ENCODE results near the gene DOCK2. TPM values are rescaled to one million over a fixed set of nuclear protein-coding genes. Genes with fewer than 3 reads are reported as not detected.
"Not testable (repeated sequence)": the region's sequence is repeated elsewhere in the genome, so short reads cannot be mapped to it uniquely, and the experiment has no call there.

The DOCK2 gene
- total RNA-seq (100 to 1,000 TPM; 171 to 182 TPM), polyA plus RNA-seq (10 to 100 TPM; 59.5 to 84.6 (median 71.0) TPM), total RNA-seq (322 to 546 (median 384) reads per million in 6 experiments)

- DNase-seq (peak; percentile 30 to 82 (median 60)), ATAC-seq (peak; percentile 79 to 84)
- peaks cover 10 to 32% (median 22%) of the 10 kb centered on the region in 3 donors for H3K36me3 Mint-ChIP-seq
- peaks cover 31 to 53% (median 51%) of the 10 kb centered on the region in 4 donors for H3K4me1 Mint-ChIP-seq
- peaks cover 0 to 14% (median 4%) of the 10 kb centered on the region in 9 donors for H3K9me3 Mint-ChIP-seq
- peak within 1 kb of the TSS; percentile 92 to 97 (median 95) for H3K27ac Mint-ChIP-seq
- H3K27me3 Mint-ChIP-seq, result peaks cover 0 to 1% (median 0%) of the 10 kb centered on the region in 5 donors
- POLR2A ChIA-PET, result interaction anchor here (0.6 to 2.7 kb wide), 5 partner anchors 12 to 145 kb away, joined by 3 to 16 read pairs (median 5); partner anchors contain the start of gene SPDL1
- H3K4me3 Mint-ChIP-seq, result peak within 1 kb of the TSS; percentile 92 to 97 (median 94)
Observed at GRCh38 chr5:169637085-169637548, at the start of gene DOCK2. Gene DOCK2 (plus strand): TSS chr5:169637275. CDS start chr5:169637327, 52 bp downstream.

DNA sequence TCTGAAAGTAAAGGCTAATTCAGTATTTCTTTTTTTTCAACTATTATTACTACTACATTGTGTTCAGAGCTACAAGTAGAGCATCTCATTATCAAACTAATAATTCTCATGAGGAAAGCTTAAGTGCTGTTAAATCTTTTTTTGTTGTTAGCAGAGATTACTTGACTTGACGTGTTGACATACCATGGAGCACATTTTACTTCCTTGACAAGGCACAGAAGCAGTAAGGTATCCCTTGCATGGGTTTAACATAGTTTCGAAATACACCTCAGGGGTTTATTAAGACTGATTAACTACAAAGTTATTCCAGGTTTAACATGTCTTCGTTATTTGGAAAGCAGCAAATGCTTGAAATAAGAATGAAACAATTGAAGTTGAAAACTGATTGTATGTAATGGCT is 46.5 kb upstream of the DOCK2 start:
- DNase-seq, result no peak
- Mint-ChIP-seq H3K36me3 (peaks cover 25 to 68% (median 52%) of the 10 kb centered on the region in 3 donors), H3K9me3 (no peaks in the 10 kb centered on the region), H3K4me1 (peaks cover 2 to 12% (median 6%) of the 10 kb centered on the region in 4 donors), H3K27ac (no peak overlapping the region), H3K4me3 (no peak overlapping the region), H3K27me3 (no peaks in the 10 kb centered on the region)
- POLR2A ChIA-PET, result no interaction called here
- ATAC-seq, result no peak

- POLR2A ChIA-PET, result no interaction called here
- Mint-ChIP-seq H3K27me3 (no peaks in the 10 kb centered on the region), H3K4me1 (peaks cover 0 to 2% (median 0%) of the 10 kb centered on the region in 4 donors), H3K36me3 (peaks cover 25 to 78% (median 58%) of the 10 kb centered on the region in 3 donors), H3K9me3 (no peaks in the 10 kb centered on the region), H3K4me3 (no peak overlapping the region), H3K27ac (no peak overlapping the region)
- ATAC-seq (no peak), DNase-seq (no peak)
Observed at GRCh38 chr5:169591636-169592035, 45.4 kb upstream of the DOCK2 start.

- Mint-ChIP-seq H3K27me3 (no peaks in the 10 kb centered on the region), H3K36me3 (peaks cover 25 to 91% (median 63%) of the 10 kb centered on the region in 3 donors), H3K4me3 (no peak overlapping the region), H3K9me3 (no peaks in the 10 kb centered on the region), H3K27ac (no peak overlapping the region), H3K4me1 (no peaks in the 10 kb centered on the region)
- POLR2A ChIA-PET, result interaction anchor here (1.0 kb wide), 1 partner anchor 9 kb away, joined by 7 read pairs; the partner anchor contains the start of gene SPDL1
- ATAC-seq (no peak), DNase-seq (no peak)
Observed at GRCh38 chr5:169592937-169593650, 44.0 kb upstream of the DOCK2 start.

DNA sequence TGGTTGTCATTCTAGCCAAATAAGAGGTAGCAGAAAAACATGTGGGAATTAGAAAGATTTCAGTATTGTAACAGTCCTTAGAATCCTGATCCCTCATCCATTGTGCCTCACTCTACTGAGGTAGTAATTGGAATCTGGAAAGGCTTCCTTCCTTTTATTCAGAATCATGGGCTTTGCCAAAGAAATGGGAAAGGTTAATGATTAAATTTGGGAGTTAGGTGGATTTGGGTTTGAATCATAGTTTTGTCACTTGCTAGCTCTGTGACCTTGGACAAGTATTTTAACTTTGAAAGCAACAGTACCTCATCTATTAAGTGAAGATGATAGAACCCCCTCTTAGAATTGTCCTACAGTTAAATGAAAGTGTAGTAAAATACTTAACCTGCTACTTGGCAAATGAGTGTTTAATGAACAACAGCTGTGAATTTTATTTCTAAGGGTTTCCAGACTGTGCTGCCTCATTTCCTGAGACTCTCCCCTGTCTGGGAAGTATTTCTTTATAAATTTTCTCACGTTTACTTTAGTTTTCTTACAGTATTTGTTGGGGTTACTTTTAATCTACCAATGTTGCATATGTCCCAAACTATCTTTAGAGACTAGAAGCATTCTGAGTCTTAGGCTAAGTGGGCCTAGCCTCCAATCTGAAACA is 41.8 kb upstream of the DOCK2 start:
- Mint-ChIP-seq H3K27me3 (no peaks in the 10 kb centered on the region), H3K4me3 (no peak overlapping the region), H3K27ac (no peak overlapping the region), H3K4me1 (no peaks in the 10 kb centered on the region), H3K36me3 (peaks cover 19 to 86% (median 51%) of the 10 kb centered on the region in 3 donors), H3K9me3 (no peaks in the 10 kb centered on the region)
- DNase-seq, result no peak
- ATAC-seq, result no peak
- POLR2A ChIA-PET, result interaction anchor here (0.6 kb wide), 1 partner anchor 12 kb away, joined by 3 read pairs; the partner anchor contains the start of gene SPDL1

- Mint-ChIP-seq H3K4me1 (no peaks in the 10 kb centered on the region), H3K4me3 (no peak overlapping the region), H3K9me3 (no peaks in the 10 kb centered on the region), H3K27ac (no peak overlapping the region), H3K27me3 (no peaks in the 10 kb centered on the region), H3K36me3 (peaks cover 5 to 87% (median 41%) of the 10 kb centered on the region in 3 donors)
- ATAC-seq (no peak), DNase-seq (no peak)
- POLR2A ChIA-PET, result no interaction called here
Observed at GRCh38 chr5:169599451-169599850, 37.6 kb upstream of the DOCK2 start.

- POLR2A ChIA-PET, result no interaction called here
- ATAC-seq (no peak), DNase-seq (no peak)
- H3K9me3 Mint-ChIP-seq, result peaks cover 0 to 2% (median 0%) of the 10 kb centered on the region in 9 donors
- H3K4me3 Mint-ChIP-seq, result no peak overlapping the region
- no peaks in the 10 kb centered on the region for H3K4me1 Mint-ChIP-seq
- no peak overlapping the region for H3K27ac Mint-ChIP-seq
- peaks cover 5 to 65% (median 22%) of the 10 kb centered on the region in 3 donors for H3K36me3 Mint-ChIP-seq
- peaks cover 0 to 12% (median 0%) of the 10 kb centered on the region in 5 donors for H3K27me3 Mint-ChIP-seq
Observed at GRCh38 chr5:169602535-169602934, 34.5 kb upstream of the DOCK2 start.

DNA sequence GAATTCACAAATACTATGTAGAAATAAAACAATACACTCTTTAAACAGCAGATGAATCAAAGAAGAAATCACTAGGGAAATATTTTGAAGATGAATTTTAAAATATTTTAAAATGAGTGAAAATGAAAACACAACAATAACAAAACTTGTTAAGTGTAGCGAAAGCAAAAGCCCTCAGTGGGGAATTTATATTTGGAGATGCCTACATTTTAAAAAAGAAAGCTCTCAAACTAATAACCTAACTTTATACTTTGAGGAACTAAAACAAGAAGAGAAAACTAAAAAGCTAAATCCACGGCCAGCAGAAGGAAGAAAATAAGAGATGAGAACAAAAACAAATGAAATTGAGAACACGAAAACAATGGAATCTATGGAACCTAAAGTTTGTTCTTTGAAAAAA is 30.8 kb upstream of the DOCK2 start:
- DNase-seq (no peak), ATAC-seq (no peak)
- POLR2A ChIA-PET, result no interaction called here
- H3K36me3 Mint-ChIP-seq, result peaks cover 12 to 33% (median 15%) of the 10 kb centered on the region in 3 donors
- peaks cover 0 to 15% (median 10%) of the 10 kb centered on the region in 9 donors for H3K9me3 Mint-ChIP-seq
- no peak overlapping the region for H3K4me3 Mint-ChIP-seq
- H3K27ac Mint-ChIP-seq, result no peak overlapping the region
- H3K27me3 Mint-ChIP-seq, result peaks cover 0 to 12% (median 2%) of the 10 kb centered on the region in 5 donors
- no peaks in the 10 kb centered on the region for H3K4me1 Mint-ChIP-seq

- Mint-ChIP-seq H3K27ac (no peak overlapping the region), H3K4me1 (no peaks in the 10 kb centered on the region), H3K36me3 (peaks cover 8 to 18% (median 10%) of the 10 kb centered on the region in 3 donors), H3K9me3 (peaks cover 0 to 28% (median 18%) of the 10 kb centered on the region in 9 donors), H3K4me3 (no peak overlapping the region), H3K27me3 (peaks cover 2 to 26% (median 6%) of the 10 kb centered on the region in 5 donors)
- DNase-seq (no peak), ATAC-seq (no peak)
- POLR2A ChIA-PET, result no interaction called here
Observed at GRCh38 chr5:169607882-169608281, 29.2 kb upstream of the DOCK2 start.

DNA sequence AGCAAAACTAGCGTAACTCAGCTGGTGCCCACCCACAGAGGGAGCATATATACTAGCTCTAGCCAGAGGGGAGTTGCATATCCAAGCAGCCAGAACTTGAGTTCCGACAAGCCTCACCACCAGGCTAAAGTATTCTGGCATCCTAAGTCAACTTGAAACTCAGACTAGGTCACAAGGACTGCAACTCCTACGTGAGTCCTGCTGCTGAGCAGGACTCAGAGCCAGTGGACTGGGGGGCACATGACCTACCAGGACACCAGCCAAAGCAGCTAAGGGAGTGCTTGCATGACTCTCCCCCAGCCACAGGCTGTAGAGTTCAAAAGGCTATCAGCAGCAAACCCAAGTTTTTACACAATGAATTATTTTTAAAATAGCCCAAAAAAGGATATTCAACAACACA is 27.4 kb upstream of the DOCK2 start:
- no peak for DNase-seq
- POLR2A ChIA-PET, result no interaction called here
- peaks cover 0 to 32% (median 19%) of the 10 kb centered on the region in 9 donors for H3K9me3 Mint-ChIP-seq
- ATAC-seq, result no peak
- H3K4me3 Mint-ChIP-seq, result no peak overlapping the region
- no peaks in the 10 kb centered on the region for H3K4me1 Mint-ChIP-seq
- H3K27me3 Mint-ChIP-seq, result peaks cover 6 to 35% (median 10%) of the 10 kb centered on the region in 5 donors
- no peak overlapping the region for H3K27ac Mint-ChIP-seq
- H3K36me3 Mint-ChIP-seq, result peaks cover 6 to 8% (median 6%) of the 10 kb centered on the region in 3 donors

- H3K4me3 Mint-ChIP-seq, result no peak overlapping the region
- no peak overlapping the region for H3K27ac Mint-ChIP-seq
- ATAC-seq (no peak), DNase-seq (no peak)
- peaks cover 5 to 8% (median 5%) of the 10 kb centered on the region in 3 donors for H3K36me3 Mint-ChIP-seq
- POLR2A ChIA-PET, result interaction anchor here (0.6 to 0.7 kb wide), 2 partner anchors 27 to 33 kb away, joined by 3 to 5 read pairs; no protein-coding TSS in a partner anchor
- peaks cover 6 to 35% (median 10%) of the 10 kb centered on the region in 5 donors for H3K27me3 Mint-ChIP-seq
- H3K4me1 Mint-ChIP-seq, result no peaks in the 10 kb centered on the region
- H3K9me3 Mint-ChIP-seq, result peaks cover 0 to 32% (median 19%) of the 10 kb centered on the region in 9 donors
Observed at GRCh38 chr5:169610606-169611005, 26.5 kb upstream of the DOCK2 start.

DNA sequence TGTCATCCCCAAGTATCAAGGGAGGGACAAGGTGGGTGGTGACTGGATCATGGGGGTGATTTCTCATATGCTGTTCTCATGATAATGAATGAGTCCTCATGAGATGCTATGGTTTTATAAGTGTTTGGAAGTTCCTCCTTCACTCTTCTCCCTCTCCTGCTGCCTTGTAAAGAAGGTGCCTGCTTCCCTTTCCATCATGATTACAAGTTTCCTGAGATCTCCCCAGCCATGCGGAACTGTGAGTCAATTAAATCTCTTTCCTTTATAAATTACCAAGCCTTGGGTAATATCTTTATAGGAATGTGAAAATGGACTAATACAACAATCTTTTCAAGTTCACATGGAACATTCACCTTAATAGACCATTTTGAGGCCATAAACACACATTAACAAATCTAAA is 21.5 kb upstream of the DOCK2 start:
- Mint-ChIP-seq H3K9me3 (peaks cover 0 to 32% (median 12%) of the 10 kb centered on the region in 9 donors), H3K4me1 (no peaks in the 10 kb centered on the region), H3K36me3 (peaks cover 0 to 12% (median 4%) of the 10 kb centered on the region in 3 donors), H3K27me3 (peaks cover 7 to 32% (median 18%) of the 10 kb centered on the region in 5 donors), H3K4me3 (no peak overlapping the region), H3K27ac (no peak overlapping the region)
- POLR2A ChIA-PET, result no interaction called here
- no peak for ATAC-seq
- no peak for DNase-seq

DNA sequence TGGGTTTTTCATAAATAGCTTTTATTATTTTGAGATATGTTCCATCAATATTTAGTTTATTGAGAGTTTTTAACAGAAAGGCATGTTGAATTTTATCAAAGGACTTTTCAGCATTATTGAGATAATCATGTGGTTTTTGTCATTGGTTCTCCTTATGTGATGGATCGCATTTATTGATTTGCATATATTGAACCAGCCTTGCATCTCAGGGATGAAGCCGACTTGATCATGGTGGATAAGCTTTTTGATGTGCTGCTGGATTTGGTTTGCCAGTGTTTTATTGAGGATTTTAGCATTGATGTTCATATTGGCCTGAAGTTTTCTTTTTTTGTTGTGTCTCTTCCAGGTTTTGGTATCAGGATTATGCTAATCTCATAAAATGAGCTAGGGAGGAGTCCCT is 12.8 kb upstream of the DOCK2 start:
- POLR2A ChIA-PET, H3K27ac Mint-ChIP-seq, H3K4me3 Mint-ChIP-seq, DNase-seq, H3K36me3 Mint-ChIP-seq, H3K9me3 Mint-ChIP-seq, H3K4me1 Mint-ChIP-seq, H3K27me3 Mint-ChIP-seq, ATAC-seq: not testable (repeated sequence)

Measured in naive thymus-derived CD8-positive, alpha-beta T cell (primary cell).